Astrocyte of the cerebellum (primary cell): ENCODE results near the gene CIT.
A peak's percentile ranks its signal among the peaks of the same experiment; 100 is the strongest.

Experiments used
- DNase-seq: peaks from one replicate; pipeline ENCODE4 v3.0.0-alpha.2; 2011; ENCODE audit warnings: low read depth
- H3K4me3 ChIP-seq: 2 replicates; pipeline ENCODE4 v1.5.1; 2011; ENCODE audit warnings: mild to moderate bottlenecking, low read depth, low read length, moderate library complexity
- CTCF ChIP-seq: IDR thresholded peaks from 2 replicates; pipeline ENCODE4 v1.5.1; 2012; ENCODE audit warnings: low read length, low read depth, moderate library complexity, mild to moderate bottlenecking; ENCODE audit errors: missing control alignments
- in situ Hi-C: cut with HindIII; loops from 2 replicates; pipeline ENCODE4 v1.10.0; 2017; ENCODE audit warnings: low sequenced_read_pairs

CIT gene

DNA sequence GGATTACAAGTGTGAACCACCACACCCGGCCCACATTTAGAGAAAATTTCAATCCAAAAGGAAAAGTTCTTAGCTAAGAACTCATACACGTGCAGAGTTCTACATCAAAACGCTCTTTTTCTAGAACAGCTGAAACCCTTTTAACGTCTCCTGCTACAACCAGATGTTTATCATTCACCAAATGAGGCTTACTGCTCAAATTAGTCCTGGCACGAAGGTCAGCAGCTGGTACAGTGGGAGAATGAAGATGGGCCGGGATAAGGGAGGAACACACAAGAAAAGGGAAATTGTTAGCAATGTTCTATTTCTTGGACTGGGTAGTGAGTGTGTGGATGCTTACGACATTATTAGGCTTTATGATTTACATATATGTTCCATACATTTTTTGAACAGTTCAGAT is 171.9 kb downstream of the CIT start:
- no peak overlapping the region for H3K4me3 ChIP-seq
- in situ Hi-C loops, result no loop called here
- DNase-seq, result no peak
- TF ChIP-seq CTCF, result no peak

DNA sequence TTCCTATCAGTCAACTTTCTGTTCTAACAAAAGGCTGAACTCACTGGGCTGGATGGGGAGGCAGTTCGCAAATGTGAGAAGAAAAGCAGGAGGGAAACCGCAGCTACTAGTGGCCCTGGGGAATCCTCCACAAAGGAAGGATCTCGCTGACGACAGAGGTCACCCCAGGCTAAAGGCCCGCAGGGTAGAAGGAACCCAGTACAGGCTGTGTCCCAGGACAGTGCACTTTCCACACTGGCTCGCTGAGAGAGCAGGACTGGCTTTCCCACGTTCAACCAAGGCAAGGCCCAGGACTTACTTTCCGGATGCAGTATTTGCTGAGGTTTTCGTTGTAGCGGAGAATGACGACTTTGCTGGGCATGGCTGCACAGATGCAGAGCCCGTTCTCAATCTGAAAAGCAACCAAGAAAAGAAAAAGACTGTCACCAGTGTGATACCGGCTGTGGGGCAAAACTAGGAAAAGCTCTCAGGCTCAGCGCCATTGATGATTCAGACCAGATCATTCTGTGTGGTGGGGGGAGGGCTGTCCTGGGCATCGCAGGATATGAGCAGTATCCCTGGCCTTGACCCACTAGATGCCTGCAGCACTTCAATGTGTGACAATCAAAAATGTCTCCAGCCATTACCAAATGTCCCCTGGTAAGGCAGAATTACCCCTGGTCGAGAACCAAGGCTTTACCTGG is 172.9 kb downstream of the CIT start:
- no peak for TF ChIP-seq CTCF
- H3K4me3 ChIP-seq, result no peak overlapping the region
- DNase-seq, result no peak
- in situ Hi-C loops, result no loop called here

GRCh38 chr12:119700078-119700477 is 177.0 kb downstream of the CIT start:
- in situ Hi-C loops, result no loop called here

GRCh38 chr12:119699199-119699760 is 177.8 kb downstream of the CIT start:
- no peak overlapping the region for H3K4me3 ChIP-seq
- in situ Hi-C loops, result no loop called here
- TF ChIP-seq CTCF, result no peak
- DNase-seq, result no peak

More at GRCh38 chr12:119700078-119700477, 177.0 kb downstream of the CIT start:
- no peak overlapping the region for H3K4me3 ChIP-seq
- no peak for TF ChIP-seq CTCF
- no peak for DNase-seq

DNA sequence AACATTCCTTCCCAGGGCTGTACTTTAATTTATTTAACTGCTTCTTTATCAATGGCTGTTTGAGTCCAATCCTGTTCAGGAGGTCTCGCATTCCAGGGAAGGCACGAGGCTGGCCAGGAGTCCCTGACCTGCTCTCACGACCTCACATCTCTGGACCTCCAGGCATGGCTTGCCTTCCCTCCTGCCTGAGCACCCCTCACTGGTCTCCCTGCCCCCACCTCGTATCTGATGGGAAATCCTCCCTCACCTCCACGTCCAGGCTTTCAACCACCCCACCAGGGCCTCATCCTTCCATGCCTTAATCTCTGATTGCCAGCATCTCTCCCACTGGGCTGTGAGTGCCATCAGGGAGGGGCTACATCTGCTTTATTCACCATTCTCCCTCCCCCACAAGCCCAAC is 180.2 kb downstream of the CIT start:
- H3K4me3 ChIP-seq, result no peak overlapping the region
- TF ChIP-seq CTCF, result no peak
- DNase-seq, result no peak
- in situ Hi-C loops, result no loop called here

- in situ Hi-C loops, result no loop called here
- DNase-seq, result no peak
- TF ChIP-seq CTCF, result peak; percentile 73
- H3K4me3 ChIP-seq, result no peak overlapping the region
Measured at GRCh38 chr12:119695034-119695433, 182.1 kb downstream of the CIT start.

- in situ Hi-C loops, result no loop called here
- H3K4me3 ChIP-seq, result no peak overlapping the region
- DNase-seq, result no peak
- TF ChIP-seq CTCF, result no peak
Measured at GRCh38 chr12:119694111-119694510, 183.0 kb downstream of the CIT start.
